ENCODE results near the gene THAP7. TPM values are rescaled to one million over a fixed set of nuclear protein-coding genes. Genes with fewer than 3 reads are reported as not detected.

The THAP7 gene
- total RNA-seq, 4 donors from 2014 or later = 38.5 to 49.0 (median 42.5) TPM

DNA sequence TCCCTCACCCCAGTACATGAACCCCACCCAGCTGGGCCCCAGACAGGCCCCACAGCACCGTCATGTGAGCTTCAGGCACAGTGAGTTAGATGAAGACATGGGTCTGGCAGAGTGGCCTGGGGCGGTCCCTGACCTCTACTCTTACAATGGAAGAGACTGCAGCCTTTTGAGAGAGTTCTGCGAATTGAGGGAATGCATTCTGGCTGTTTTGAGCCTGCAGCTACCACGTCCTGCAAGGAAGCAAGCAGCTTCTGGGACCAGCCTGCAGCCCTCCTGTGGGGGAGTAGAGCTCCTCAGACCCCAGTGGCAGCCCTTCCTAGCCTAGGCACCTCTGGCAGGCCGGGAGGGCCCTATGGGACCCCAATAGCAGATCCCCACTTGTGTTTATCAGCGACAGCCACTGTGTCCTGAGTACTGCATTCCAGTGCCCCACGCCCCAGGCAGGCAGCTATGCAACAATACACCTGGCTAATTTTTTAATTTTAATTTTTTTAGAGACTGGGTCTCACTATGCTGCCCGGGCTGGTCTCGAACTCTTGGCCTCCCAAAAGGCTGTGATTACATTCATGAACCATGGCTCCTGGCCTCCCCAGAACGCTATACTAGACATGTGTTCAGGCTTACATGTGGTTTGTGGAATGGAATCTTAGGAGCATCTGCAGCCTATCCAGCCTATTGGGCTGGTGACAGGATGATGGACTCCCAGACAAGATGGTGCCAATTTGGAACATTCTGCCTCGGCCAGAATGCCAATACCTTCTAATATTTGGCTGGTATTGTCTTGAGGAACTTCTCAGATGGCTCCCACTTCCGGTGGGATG lies 31.2 kb upstream of the THAP7 start:
- Histone ChIP-seq H3K27ac (no peak overlapping the region), H3K27me3 (peaks cover 60% of the 10 kb centered on the region), H3K36me3 (no peaks in the 10 kb centered on the region), H3K4me3 (peak overlapping the region in 1 of 2 donors; percentile 43), H3K9me3 (no peaks in the 10 kb centered on the region), H3K4me1 (peaks cover 0 to 18% (median 5%) of the 10 kb centered on the region in 3 donors)
- ATAC-seq = no peak
- WGBS, 2 donors (ENCODE audit: low coverage in 1 of 2) = 92 to 97% methylated on average over 4 to 5 of the region's 12 CpGs
- TF ChIP-seq POLR2A (IDR thresholded peaks at IDR 0.05) (no peak), POLR2AphosphoS5 (IDR thresholded peaks at IDR 0.05) (no peak), EP300 (IDR thresholded peaks at IDR 0.05) (no peak)
- TF ChIP-seq, protein P1, sequence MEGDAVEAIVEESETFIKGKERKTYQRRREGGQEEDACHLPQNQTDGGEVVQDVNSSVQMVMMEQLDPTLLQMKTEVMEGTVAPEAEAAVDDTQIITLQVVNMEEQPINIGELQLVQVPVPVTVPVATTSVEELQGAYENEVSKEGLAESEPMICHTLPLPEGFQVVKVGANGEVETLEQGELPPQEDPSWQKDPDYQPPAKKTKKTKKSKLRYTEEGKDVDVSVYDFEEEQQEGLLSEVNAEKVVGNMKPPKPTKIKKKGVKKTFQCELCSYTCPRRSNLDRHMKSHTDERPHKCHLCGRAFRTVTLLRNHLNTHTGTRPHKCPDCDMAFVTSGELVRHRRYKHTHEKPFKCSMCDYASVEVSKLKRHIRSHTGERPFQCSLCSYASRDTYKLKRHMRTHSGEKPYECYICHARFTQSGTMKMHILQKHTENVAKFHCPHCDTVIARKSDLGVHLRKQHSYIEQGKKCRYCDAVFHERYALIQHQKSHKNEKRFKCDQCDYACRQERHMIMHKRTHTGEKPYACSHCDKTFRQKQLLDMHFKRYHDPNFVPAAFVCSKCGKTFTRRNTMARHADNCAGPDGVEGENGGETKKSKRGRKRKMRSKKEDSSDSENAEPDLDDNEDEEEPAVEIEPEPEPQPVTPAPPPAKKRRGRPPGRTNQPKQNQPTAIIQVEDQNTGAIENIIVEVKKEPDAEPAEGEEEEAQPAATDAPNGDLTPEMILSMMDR (IDR thresholded peaks at IDR 0.05) = no peak

- Histone ChIP-seq H3K9me3 (no peaks in the 10 kb centered on the region), H3K27me3 (peaks cover 60% of the 10 kb centered on the region), H3K4me1 (peaks cover 0 to 18% (median 5%) of the 10 kb centered on the region in 3 donors), H3K4me3 (peak within 1 kb of the TSS in 1 of 2 donors; percentile 43), H3K36me3 (no peaks in the 10 kb centered on the region), H3K27ac (no peak within 1 kb of the TSS)
- peak; percentile 34 for ATAC-seq
- 0% methylated on average over 1 of the region's 59 CpGs; no CpG with 5 or more reads in 1 of the 2 donors for WGBS, 2 donors (ENCODE audit: low coverage in 1 of 2)
- TF ChIP-seq EP300 (IDR thresholded peaks at IDR 0.05) = no peak
- no peak for TF ChIP-seq POLR2A (IDR thresholded peaks at IDR 0.05)
- no peak for TF ChIP-seq POLR2AphosphoS5 (IDR thresholded peaks at IDR 0.05)
- TF ChIP-seq, protein P1 (IDR thresholded peaks at IDR 0.05) = no peak
These were observed 30.3 kb upstream of the THAP7 start, which contains the start of gene SLC7A4 for GRCh38 chr22:21032037-21032867. Gene SLC7A4, minus strand, starts transcription at chr22:21032561. Its CDS starts 749 bp downstream, at chr22:21031812.

- Histone ChIP-seq H3K4me3 (peak overlapping the region in 1 of 2 donors; percentile 43), H3K27ac (no peak overlapping the region), H3K4me1 (peaks cover 0 to 22% (median 5%) of the 10 kb centered on the region in 3 donors), H3K27me3 (peaks cover 60% of the 10 kb centered on the region), H3K36me3 (no peaks in the 10 kb centered on the region), H3K9me3 (no peaks in the 10 kb centered on the region)
- TF ChIP-seq POLR2AphosphoS5 (IDR thresholded peaks at IDR 0.05) (no peak), POLR2A (IDR thresholded peaks at IDR 0.05) (no peak), EP300 (IDR thresholded peaks at IDR 0.05) (no peak)
- TF ChIP-seq, protein P1 (IDR thresholded peaks at IDR 0.05) = no peak
- 100% methylated on average over 2 of the region's 18 CpGs; no CpG with 5 or more reads in 1 of the 2 donors for WGBS, 2 donors (ENCODE audit: low coverage in 1 of 2)
- no peak for ATAC-seq
These were observed 29.7 kb upstream of the THAP7 start for GRCh38 chr22:21031545-21032036.

- TF ChIP-seq, protein P1 (IDR thresholded peaks at IDR 0.05) = no peak
- no peak for TF ChIP-seq POLR2A (IDR thresholded peaks at IDR 0.05)
- no peak for TF ChIP-seq EP300 (IDR thresholded peaks at IDR 0.05)
- no peak for TF ChIP-seq POLR2AphosphoS5 (IDR thresholded peaks at IDR 0.05)
- Histone ChIP-seq H3K4me3 (no peak overlapping the region), H3K36me3 (no peaks in the 10 kb centered on the region), H3K9me3 (no peaks in the 10 kb centered on the region), H3K27me3 (peaks cover 60% of the 10 kb centered on the region), H3K27ac (no peak overlapping the region), H3K4me1 (peaks cover 0 to 22% (median 5%) of the 10 kb centered on the region in 3 donors)
- ATAC-seq = no peak
- WGBS, 2 donors (ENCODE audit: low coverage in 1 of 2) = 88 to 91% methylated on average over 7 to 24 of the region's 40 CpGs
These were observed 29.0 kb upstream of the THAP7 start for GRCh38 chr22:21030621-21031544.
